Dedifferentiated amniotic fluid mesenchymal stem cell (primary cell): ENCODE measurements around the gene TMEM213.

Experiments used
- DNase-seq: peaks from one replicate; pipeline ENCODE4 v3.0.0-alpha.2; 2016; ENCODE audit errors: extremely low spot score

The TMEM213 gene

GRCh38 chr7:138875794-138876193, 78.0 kb downstream of the TMEM213 start:
- DNase-seq, result no peak

GRCh38 chr7:138876326-138876725, 78.5 kb downstream of the TMEM213 start:
- DNase-seq, result no peak

DNA sequence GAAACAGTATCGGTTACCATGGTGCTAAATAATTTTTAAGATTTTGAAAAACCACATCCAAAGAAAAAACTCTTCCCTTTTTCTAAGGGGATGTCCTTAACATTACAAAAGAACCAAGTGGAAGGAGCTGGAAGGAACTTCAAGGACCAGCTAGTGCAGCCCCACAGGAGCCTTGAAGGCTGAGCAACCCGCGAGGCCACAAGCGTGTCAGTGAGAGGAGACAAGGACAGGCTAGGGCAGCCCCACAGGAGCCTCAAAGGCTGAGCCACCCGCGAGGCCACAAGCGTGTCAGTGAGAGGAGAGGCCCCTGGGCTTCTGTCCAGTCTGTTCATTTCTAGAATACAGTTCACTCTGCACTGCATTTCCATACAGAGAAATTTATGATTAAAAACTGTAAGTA, 80.3 kb downstream of the TMEM213 start:
- no peak for DNase-seq

DNA sequence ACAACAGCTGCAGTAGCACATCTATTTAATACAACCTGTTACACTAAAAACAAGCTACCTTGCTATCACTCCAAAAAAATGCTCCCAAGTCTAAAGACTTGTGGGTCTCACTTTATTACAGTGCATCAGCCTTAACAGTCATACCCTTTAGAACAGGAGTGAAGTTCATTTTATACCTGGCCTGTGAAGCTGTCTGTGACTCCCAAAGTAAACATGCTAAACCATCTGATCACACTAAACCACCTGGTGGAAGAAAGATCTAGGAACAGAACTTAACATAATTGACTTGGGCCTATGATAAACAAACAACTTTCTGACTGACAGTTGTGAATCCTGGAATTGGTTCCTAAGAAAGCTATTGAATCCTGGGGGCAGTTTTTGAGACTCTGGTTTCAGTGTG, 81.1 kb downstream of the TMEM213 start:
- DNase-seq, result no peak

DNA sequence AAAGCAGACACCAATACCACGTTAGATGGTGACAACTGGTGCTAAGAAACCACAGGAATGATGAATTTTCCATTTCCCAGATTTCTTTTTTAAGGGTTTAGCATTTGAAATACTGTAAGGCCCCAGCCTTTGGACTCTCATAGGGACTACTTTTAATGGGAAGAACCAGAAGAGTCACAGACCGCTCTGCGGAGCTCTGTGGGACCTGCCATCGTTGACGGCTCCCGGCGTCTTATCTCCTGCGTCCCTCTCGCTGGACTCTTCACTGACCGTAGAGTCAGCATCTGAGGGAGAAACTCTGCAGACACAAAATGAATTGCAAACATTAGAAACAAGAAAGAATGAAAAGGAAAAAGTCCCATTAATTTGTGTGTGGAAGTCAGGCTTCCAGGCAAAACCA, 81.6 kb downstream of the TMEM213 start:
- DNase-seq, result no peak

GRCh38 chr7:138880881-138881578, 83.2 kb downstream of the TMEM213 start:
- no peak for DNase-seq

- DNase-seq, result no peak
These were observed 83.9 kb downstream of the TMEM213 start for GRCh38 chr7:138881579-138882188.

GRCh38 chr7:138882249-138882648, 84.5 kb downstream of the TMEM213 start:
- no peak for DNase-seq

GRCh38 chr7:138885383-138886147, 87.8 kb downstream of the TMEM213 start:
- DNase-seq, result no peak

- DNase-seq, result peak; percentile 90
These were observed 88.7 kb downstream of the TMEM213 start for GRCh38 chr7:138886501-138886917.

- DNase-seq, result no peak
These were observed 89.4 kb downstream of the TMEM213 start for GRCh38 chr7:138887085-138887710.
